K562 (cell line): ENCODE results near the gene GALNT7. TPM values are rescaled to one million over a fixed set of nuclear protein-coding genes. Genes with fewer than 3 reads are reported as not detected.

ENCODE experiments used
- FIP1L1 ChIP-seq: fragments of 200-400 bp; formaldehyde crosslinking; IDR thresholded peaks from 2 replicates; pipeline ENCODE4 v1.6.1; 2018; ENCODE audit warnings: mild to moderate bottlenecking, low read depth, low read length; ENCODE audit not compliant: poor library complexity, severe bottlenecking
- MTF1 ChIP-seq: fragments of 250-450 bp; sonication (Bioruptor Pico); IDR thresholded peaks from 2 replicates; pipeline ENCODE4 v1.9.0; 2021; ENCODE audit warnings: moderate library complexity, mild to moderate bottlenecking, inconsistent platforms, borderline replicate concordance
- MYC ChIP-seq, 2 experiments: fragments of 250-450 bp in 1 of 2; sonication (Bioruptor Pico) in 1 of 2; IDR thresholded peaks; 2 replicates each; pipeline versions ENCODE4 v1.5.1 to v1.6.1; 2012 to 2021; ENCODE audit warnings: low read depth in 2 of 2, borderline replicate concordance in 1 of 2, improper control_type of control experiment in 1 of 2, low read length in 1 of 2, mild to moderate bottlenecking in 1 of 2, moderate library complexity in 1 of 2
- NFATC3 ChIP-seq: fragments of 450-650 bp; IDR thresholded peaks from 2 replicates; pipeline ENCODE4 v1.6.1; 2017; ENCODE audit warnings: mild to moderate bottlenecking
- NR3C1 ChIP-seq: sonication (generic); formaldehyde crosslinking; IDR thresholded peaks from 2 replicates; pipeline ENCODE4 v1.8.1; 2022; ENCODE audit warnings: missing genetic modification reagents
- PCBP2 ChIP-seq: fragments of 200-400 bp; formaldehyde crosslinking; IDR thresholded peaks from 2 replicates; pipeline ENCODE4 v1.6.1; 2018; ENCODE audit warnings: low read length, low read depth, mild to moderate bottlenecking, moderate library complexity; ENCODE audit not compliant: poor library complexity, severe bottlenecking
- PML ChIP-seq: IDR thresholded peaks from 2 replicates; pipeline ENCODE4 v1.6.1; 2012; ENCODE audit warnings: low read length, inconsistent platforms
- RB1 ChIP-seq: fragments of 450-650 bp; IDR thresholded peaks from 2 replicates; pipeline ENCODE4 v1.6.1; 2017; ENCODE audit warnings: low read depth, mild to moderate bottlenecking
- TSC22D4 ChIP-seq: fragments of 450-650 bp; IDR thresholded peaks from 2 replicates; pipeline ENCODE4 v1.6.1; 2016; ENCODE audit warnings: missing genetic modification characterization, missing biosample characterization, control low read depth
- XRCC4 ChIP-seq: IDR thresholded peaks from one replicate; pipeline ENCODE4 v1.6.1; 2011; ENCODE audit not compliant: insufficient read depth, insufficient read length; ENCODE audit errors: extremely low read depth
- ZFX ChIP-seq: sonication (generic); formaldehyde crosslinking; IDR thresholded peaks from 2 replicates; pipeline ENCODE4 v1.8.0; 2022; ENCODE audit warnings: mild to moderate bottlenecking, missing genetic modification reagents, moderate library complexity
- ZNF384 ChIP-seq: IDR thresholded peaks from 2 replicates; pipeline ENCODE4 v1.6.1; 2012; ENCODE audit warnings: low read depth, low read length, improper control_type of control experiment
- ZNF408 ChIP-seq: fragments of 250-450 bp; sonication (Bioruptor Pico); IDR thresholded peaks from 2 replicates; pipeline ENCODE4 v1.4.0; 2020; ENCODE audit warnings: low read depth, mild to moderate bottlenecking, moderate library complexity
- ZNF77 ChIP-seq: fragments of 250-450 bp; sonication (Bioruptor Pico); IDR thresholded peaks from 2 replicates; pipeline ENCODE4 v1.5.0; 2020
- polyA plus RNA-seq, 8 experiments: library from polyadenylated mRNA; depleted of rRNA in 4 of 8; stranded (reverse) in 5 of 8; unstranded in 3 of 8; fragments of >200 nt; fragmentation: Nextera tagmentation in 2 of 8; fragmentation: Illumina TruSeq in 1 of 8; extraction: Ambion mirVana in 2 of 8; extraction: Trizol in 1 of 8; gene quantifications; 2 replicates each; pipeline versions ENCODE4 v1.2.1 to v1.2.3, GENCODE V29; 2011 to 2014; ENCODE audit warnings: inconsistent platforms in 1 of 8, missing spikeins in 1 of 8
- total RNA-seq, 7 experiments: library from RNA; depleted of rRNA in 6 of 7; stranded (reverse); fragments of >200 nt in 6 of 7; fragmentation: Illumina TruSeq in 2 of 7; extraction: Trizol in 2 of 7; gene quantifications; 2 replicates each; pipeline versions ENCODE4 v1.2.1 to v1.2.3, GENCODE V29; 2011 to 2021; ENCODE audit warnings: low replicate concordance in 1 of 7
- TF ChIP-seq, protein P1 (sequence below), 2 experiments: IDR thresholded peaks in 1 of 2; conservative IDR thresholded peaks in 1 of 2; 2 replicates each; pipeline ENCODE4 v1.6.1; 2016; ENCODE audit warnings: low read depth in 2 of 2, mild to moderate bottlenecking in 1 of 2, missing compliant biosample characterization in 1 of 2, missing genetic modification characterization in 1 of 2, moderate library complexity in 1 of 2
- TF ChIP-seq, protein P2 (sequence below): sonication (generic); formaldehyde crosslinking; IDR thresholded peaks from 2 replicates; pipeline ENCODE4 v1.8.0; 2022; ENCODE audit warnings: missing genetic modification reagents, mild to moderate bottlenecking, borderline replicate concordance
- TF ChIP-seq, protein P3 (sequence below): fragments of 250-450 bp; sonication (Bioruptor Pico); IDR thresholded peaks from 2 replicates; pipeline ENCODE4 v1.5.0; 2021; ENCODE audit warnings: mild to moderate bottlenecking, moderate library complexity

GALNT7 gene
- total and polyA plus RNA-seq, 9 of the 15 experiments (the other 6 are each of a cell fraction or from before 2014, with no cell fraction given): 16.7 to 38.7 (median 31.1) TPM

DNA sequence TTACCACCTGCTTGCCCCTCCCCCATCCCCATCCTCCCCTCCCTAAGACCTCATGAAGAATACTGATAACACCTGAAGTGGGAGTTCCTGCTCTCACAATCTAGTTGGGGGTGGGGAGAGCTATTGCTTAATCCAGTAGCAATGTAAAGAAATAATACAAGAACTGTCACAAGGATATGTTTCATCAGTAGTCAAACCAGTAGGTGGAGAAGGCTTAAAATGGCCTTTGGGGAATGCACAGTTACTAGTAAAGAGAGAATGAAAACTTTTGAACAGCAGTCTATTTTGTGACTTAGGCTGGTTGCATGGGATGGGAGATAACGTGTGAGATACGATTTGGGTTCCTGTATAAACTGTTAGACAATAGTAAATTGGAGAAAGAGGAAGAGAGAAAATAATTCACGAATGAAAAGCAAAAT is 6.0 kb downstream of the GALNT7 start (continued):
- no peak for TF ChIP-seq MTF1 (CRISPR knock-in tag)
- TF ChIP-seq MYC (IDR thresholded peaks at IDR 0.05; ENCODE audit: low read depth, low read length): no peak
- TF ChIP-seq MYC (CRISPR knock-in tag; IDR thresholded peaks at IDR 0.05; ENCODE audit: borderline replicate concordance, low read depth): no peak
- TF ChIP-seq FIP1L1: no peak
- no peak for TF ChIP-seq RB1
- no peak for TF ChIP-seq ZNF384
- TF ChIP-seq ZNF77 (CRISPR knock-in tag): no peak
- TF ChIP-seq, protein P1, sequence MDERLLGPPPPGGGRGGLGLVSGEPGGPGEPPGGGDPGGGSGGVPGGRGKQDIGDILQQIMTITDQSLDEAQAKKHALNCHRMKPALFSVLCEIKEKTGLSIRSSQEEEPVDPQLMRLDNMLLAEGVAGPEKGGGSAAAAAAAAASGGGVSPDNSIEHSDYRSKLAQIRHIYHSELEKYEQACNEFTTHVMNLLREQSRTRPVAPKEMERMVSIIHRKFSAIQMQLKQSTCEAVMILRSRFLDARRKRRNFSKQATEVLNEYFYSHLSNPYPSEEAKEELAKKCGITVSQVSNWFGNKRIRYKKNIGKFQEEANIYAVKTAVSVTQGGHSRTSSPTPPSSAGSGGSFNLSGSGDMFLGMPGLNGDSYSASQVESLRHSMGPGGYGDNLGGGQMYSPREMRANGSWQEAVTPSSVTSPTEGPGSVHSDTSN (CRISPR knock-in tag; IDR thresholded peaks at IDR 0.05; ENCODE audit: low read depth): no peak
- TF ChIP-seq, protein P1 (tag; conservative IDR thresholded peaks at IDR 0.05; ENCODE audit: low read depth): no peak
- TF ChIP-seq NR3C1: no peak
- TF ChIP-seq PML: peak; percentile 50; the same call in 1 of the 2 replicates
- no peak for TF ChIP-seq XRCC4
- no peak for TF ChIP-seq TSC22D4 (tag)
- TF ChIP-seq ZNF408 (CRISPR knock-in tag): no peak
- TF ChIP-seq, protein P2, sequence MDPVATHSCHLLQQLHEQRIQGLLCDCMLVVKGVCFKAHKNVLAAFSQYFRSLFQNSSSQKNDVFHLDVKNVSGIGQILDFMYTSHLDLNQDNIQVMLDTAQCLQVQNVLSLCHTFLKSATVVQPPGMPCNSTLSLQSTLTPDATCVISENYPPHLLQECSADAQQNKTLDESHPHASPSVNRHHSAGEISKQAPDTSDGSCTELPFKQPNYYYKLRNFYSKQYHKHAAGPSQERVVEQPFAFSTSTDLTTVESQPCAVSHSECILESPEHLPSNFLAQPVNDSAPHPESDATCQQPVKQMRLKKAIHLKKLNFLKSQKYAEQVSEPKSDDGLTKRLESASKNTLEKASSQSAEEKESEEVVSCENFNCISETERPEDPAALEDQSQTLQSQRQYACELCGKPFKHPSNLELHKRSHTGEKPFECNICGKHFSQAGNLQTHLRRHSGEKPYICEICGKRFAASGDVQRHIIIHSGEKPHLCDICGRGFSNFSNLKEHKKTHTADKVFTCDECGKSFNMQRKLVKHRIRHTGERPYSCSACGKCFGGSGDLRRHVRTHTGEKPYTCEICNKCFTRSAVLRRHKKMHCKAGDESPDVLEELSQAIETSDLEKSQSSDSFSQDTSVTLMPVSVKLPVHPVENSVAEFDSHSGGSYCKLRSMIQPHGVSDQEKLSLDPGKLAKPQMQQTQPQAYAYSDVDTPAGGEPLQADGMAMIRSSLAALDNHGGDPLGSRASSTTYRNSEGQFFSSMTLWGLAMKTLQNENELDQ: no peak
- no peak for TF ChIP-seq ZFX (CRISPR knock-in tag)
- TF ChIP-seq, protein P3, sequence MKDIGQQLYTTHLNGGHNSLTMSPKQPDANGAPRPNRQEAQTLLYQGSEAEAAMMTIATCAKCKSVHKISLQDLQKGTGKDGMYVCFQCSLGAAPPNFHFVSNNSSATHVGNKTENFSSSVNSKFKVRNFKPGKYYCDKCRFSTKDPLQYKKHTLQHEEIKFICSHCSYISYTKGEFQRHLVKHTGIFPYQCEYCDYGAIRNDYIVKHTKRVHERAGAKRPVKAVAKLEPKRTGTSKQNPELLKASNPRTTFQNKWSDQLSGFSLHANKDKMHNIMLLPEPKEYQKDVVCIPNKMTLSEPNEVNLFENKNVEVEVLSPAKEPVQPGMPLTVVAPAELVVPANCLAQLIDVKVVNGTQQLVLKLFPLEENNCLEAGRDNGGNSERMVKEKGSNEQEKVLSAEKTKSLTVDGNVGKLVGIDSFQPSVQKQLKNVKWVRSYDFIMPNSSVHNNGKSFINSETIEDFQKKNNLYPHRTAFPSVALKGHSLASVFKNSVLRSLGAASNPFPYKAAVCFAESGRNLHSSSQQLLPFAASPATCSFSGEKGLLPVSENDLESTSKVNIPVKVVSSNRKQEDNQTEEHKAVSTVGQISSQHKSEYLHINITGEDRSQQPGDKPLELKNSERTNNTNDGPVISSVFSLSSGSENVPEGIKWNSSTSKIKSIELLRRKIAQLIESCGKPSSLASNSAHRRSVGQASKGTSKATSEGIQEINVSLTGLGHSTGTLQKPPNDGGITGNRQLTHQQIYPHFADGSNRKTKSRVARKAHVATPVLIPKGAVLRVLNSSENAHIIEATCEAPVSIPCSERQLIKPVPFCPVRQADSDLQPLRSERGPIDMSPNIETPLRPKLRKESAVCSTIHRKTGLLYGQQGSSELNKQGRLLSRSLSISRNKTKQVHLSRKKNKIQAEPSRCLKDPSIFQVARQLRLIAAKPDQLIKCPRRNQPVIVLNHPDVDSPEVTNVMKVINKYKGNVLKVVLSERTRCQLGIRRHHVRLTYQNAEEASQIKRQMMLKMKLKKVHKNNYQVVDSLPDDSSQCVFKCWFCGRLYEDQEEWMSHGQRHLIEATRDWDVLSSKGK (CRISPR knock-in tag): no peak
- no peak for TF ChIP-seq NFATC3
- TF ChIP-seq PCBP2: no peak
